ENCODE results near the gene LRP3.
"Not testable (repeated sequence)": the region's sequence is repeated elsewhere in the genome, so short reads cannot be mapped to it uniquely, and the experiment has no call there.

Gene LRP3

DNA sequence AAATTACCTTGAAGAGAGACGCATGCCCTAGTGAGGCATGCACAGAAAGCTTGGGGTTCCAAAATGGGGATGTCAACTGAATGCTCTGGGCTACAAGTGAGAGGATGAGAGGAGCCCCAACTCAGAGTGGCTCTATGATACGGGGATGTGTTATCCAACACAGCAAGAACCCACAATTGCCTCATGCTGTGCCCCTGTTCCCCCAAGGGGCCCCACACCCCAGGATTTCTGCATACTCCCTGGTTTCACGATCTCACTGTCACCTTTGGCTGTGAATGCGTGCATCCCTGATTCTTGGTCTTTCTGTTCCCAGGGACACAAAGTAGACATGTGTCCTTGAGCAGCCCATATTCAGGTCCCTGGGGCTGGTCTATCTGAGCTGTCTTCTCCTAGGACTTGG is 32.9 kb upstream of the LRP3 start:
- Histone ChIP-seq H3K4me1 (ENCODE audit: insufficient read depth, low read length) (no peaks in the 10 kb centered on the region), H3K4me3 (ENCODE audit: low read depth in 1 of 2, low read length in 2 of 2) (no peak overlapping the region), H3K9ac (ENCODE audit: low read length) (no peak overlapping the region), H3K27ac (ENCODE audit: low read depth, low read length) (no peak overlapping the region), H3K9me3 (ENCODE audit: low read length) (no peaks in the 10 kb centered on the region), H3K36me3 (ENCODE audit: insufficient read depth, low read length) (no peaks in the 10 kb centered on the region), H3K27me3 (ENCODE audit: control insufficient read depth in 1 of 2, insufficient read depth in 2 of 2, low read length in 2 of 2) (no peaks in the 10 kb centered on the region)

DNA sequence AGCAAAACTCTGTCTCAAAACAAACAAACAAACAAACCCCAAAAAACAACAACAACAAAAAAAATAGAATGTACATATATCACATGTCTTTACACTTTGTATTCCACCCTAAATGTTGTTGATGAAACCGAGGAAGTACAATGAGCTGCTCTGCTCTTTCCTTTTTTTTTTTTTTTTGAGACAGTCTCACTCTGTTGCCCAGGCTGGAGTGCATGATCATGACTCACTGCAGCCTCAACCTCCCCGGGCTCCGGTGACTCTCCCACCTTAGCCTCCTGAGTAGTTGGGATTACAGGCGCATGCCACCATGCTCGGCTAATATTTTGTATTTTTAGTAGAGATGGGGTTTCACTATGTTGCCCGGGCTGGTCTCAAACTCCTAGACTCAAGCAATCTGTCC is 30.6 kb upstream of the LRP3 start:
- H3K27me3 ChIP-seq (ENCODE audit: control insufficient read depth in 1 of 2, insufficient read depth in 2 of 2, low read length in 2 of 2), result no peaks in the 10 kb centered on the region
- no peaks in the 10 kb centered on the region for H3K4me1 ChIP-seq (ENCODE audit: insufficient read depth, low read length)
- no peaks in the 10 kb centered on the region for H3K36me3 ChIP-seq (ENCODE audit: insufficient read depth, low read length)
- H3K9ac ChIP-seq (ENCODE audit: low read length), result no peak overlapping the region
- H3K27ac ChIP-seq (ENCODE audit: low read depth, low read length), result no peak overlapping the region
- H3K9me3 ChIP-seq (ENCODE audit: low read length), result no peaks in the 10 kb centered on the region
- H3K4me3 ChIP-seq (ENCODE audit: low read depth in 1 of 2, low read length in 2 of 2), result no peak overlapping the region

DNA sequence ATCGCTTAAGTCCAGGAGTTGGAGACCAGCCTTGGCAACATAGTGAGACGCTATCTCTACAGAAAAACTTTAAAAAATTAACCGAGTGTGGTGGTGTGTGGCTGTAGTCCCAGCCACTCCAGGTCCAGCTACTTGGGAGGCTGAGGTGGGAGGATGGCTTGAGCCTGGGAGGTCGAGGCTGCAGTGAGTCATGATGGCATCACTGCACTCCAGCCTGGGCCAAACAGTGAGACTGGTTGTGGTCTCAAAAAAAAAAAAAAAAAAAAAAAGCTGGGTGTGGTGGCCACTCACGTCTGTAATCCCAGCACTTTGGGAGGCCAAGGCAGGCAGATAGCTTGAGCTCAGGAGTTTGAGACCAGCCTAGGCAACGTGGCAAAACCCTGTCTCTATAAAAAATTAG is 28.1 kb upstream of the LRP3 start:
- not testable (repeated sequence) for H3K27me3 ChIP-seq (ENCODE audit: control insufficient read depth in 1 of 2, insufficient read depth in 2 of 2, low read length in 2 of 2); H3K9me3 ChIP-seq (ENCODE audit: low read length); H3K9ac ChIP-seq (ENCODE audit: low read length); H3K27ac ChIP-seq (ENCODE audit: low read depth, low read length); H3K4me3 ChIP-seq (ENCODE audit: low read depth in 1 of 2, low read length in 2 of 2); H3K4me1 ChIP-seq (ENCODE audit: insufficient read depth, low read length); H3K36me3 ChIP-seq (ENCODE audit: insufficient read depth, low read length)

DNA sequence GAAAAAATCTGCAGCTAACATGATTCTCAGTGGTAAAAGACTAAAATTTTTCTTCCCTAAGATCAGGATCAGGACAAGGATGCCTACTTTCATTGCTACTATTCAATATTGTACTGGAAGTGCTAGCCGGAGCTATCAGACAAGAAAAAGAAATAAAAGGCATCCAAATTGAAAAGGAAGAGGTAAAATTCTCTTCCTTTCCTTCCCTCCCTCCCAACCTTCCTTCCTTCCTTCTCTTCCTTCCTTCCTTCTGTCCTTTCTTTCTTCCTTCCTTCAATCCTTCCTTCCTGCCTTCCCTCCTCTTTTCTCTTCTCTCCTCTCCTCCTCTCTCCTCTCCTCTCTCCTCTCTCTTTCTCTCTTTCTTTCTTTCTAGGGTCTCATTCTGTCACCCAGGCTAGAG is 26.7 kb upstream of the LRP3 start:
- no peak overlapping the region for H3K4me3 ChIP-seq (ENCODE audit: low read depth in 1 of 2, low read length in 2 of 2)
- no peak overlapping the region for H3K9ac ChIP-seq (ENCODE audit: low read length)
- H3K9me3 ChIP-seq (ENCODE audit: low read length), result no peaks in the 10 kb centered on the region
- no peaks in the 10 kb centered on the region for H3K4me1 ChIP-seq (ENCODE audit: insufficient read depth, low read length)
- no peak overlapping the region for H3K27ac ChIP-seq (ENCODE audit: low read depth, low read length)
- H3K36me3 ChIP-seq (ENCODE audit: insufficient read depth, low read length), result no peaks in the 10 kb centered on the region
- H3K27me3 ChIP-seq (ENCODE audit: control insufficient read depth in 1 of 2, insufficient read depth in 2 of 2, low read length in 2 of 2), result no peaks in the 10 kb centered on the region

DNA sequence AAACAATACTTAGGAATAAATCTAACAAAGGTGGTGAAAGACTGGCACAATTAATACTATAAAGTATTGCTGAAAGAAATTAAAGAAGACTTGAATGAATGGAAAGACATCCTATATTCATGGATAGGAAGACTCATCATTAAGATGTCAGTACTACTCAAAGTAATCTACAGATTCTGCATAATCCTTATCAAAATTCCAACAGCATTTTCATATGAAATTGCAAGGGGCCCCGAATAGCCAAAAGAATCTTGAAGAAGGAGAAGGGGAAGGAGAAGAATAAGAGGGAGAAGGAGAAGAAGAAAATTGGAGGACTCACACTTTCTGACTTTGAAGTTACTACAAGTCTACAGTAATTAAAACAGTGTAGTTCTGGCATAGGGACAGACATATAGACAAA is 25.6 kb upstream of the LRP3 start:
- Histone ChIP-seq H3K27me3 (ENCODE audit: control insufficient read depth in 1 of 2, insufficient read depth in 2 of 2, low read length in 2 of 2) (no peaks in the 10 kb centered on the region), H3K27ac (ENCODE audit: low read depth, low read length) (no peak overlapping the region), H3K4me1 (ENCODE audit: insufficient read depth, low read length) (no peaks in the 10 kb centered on the region), H3K9ac (ENCODE audit: low read length) (no peak overlapping the region), H3K9me3 (ENCODE audit: low read length) (no peaks in the 10 kb centered on the region), H3K36me3 (ENCODE audit: insufficient read depth, low read length) (no peaks in the 10 kb centered on the region), H3K4me3 (ENCODE audit: low read depth in 1 of 2, low read length in 2 of 2) (no peak overlapping the region)

DNA sequence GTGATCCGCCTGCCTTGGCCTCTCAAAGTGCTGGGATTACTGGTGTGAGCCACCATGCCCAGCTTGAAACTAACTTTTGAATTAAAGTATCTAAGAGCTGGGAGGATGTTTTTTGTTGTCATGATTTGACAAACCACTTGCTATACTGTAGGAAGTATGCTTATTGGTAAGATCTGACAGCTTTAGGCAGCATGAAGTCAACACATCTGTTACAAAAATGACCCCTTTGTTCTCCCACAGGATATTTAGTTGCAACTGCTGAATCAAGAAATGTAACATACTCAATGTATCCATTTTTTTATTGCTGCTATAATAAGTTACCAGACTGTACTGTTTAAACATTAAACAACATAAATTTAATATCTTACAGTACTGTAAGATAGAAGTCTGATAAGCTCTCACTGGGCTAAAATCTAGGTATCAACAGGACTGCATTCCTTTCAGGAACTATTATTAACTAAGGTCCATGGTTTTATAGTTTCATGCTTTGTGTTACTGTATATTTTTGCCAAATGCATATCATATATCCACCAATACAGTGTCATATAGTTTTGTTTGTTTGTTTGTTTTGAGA is 22.8 kb upstream of the LRP3 start:
- H3K4me3 ChIP-seq (ENCODE audit: low read depth in 1 of 2, low read length in 2 of 2), result no peak overlapping the region

DNA sequence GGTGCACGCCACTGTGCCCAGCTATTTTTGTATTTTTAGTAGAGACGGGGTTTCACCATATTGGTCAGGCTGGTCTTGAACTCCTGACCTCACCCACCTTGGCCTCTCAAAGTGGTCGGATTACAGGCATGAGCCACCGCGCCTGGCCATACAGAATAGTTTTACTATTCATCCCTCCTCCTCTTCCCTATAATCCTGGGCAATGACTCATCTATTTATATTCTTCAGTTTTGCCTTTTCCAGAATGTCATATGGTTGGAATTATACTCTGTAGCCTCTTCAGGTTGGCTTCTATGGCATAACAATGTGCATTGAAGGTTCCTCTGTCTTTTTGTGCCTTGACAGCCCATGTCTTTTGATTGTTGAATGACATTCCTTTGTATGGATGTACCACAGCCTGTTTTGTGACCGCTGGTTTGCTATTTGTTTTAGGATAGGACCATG is 22.2 kb upstream of the LRP3 start:
- Histone ChIP-seq H3K9me3 (ENCODE audit: low read length) (no peaks in the 10 kb centered on the region), H3K4me3 (ENCODE audit: low read depth in 1 of 2, low read length in 2 of 2) (no peak overlapping the region), H3K9ac (ENCODE audit: low read length) (no peak overlapping the region), H3K27me3 (ENCODE audit: control insufficient read depth in 1 of 2, insufficient read depth in 2 of 2, low read length in 2 of 2) (no peaks in the 10 kb centered on the region), H3K27ac (ENCODE audit: low read depth, low read length) (no peak overlapping the region), H3K4me1 (ENCODE audit: insufficient read depth, low read length) (peaks cover 11% of the 10 kb centered on the region), H3K36me3 (ENCODE audit: insufficient read depth, low read length) (no peaks in the 10 kb centered on the region)

More for the DNA sequence above, 22.8 kb upstream of the LRP3 start:
- Histone ChIP-seq H3K9ac (ENCODE audit: low read length) (no peak overlapping the region), H3K27me3 (ENCODE audit: control insufficient read depth in 1 of 2, insufficient read depth in 2 of 2, low read length in 2 of 2) (no peaks in the 10 kb centered on the region), H3K9me3 (ENCODE audit: low read length) (no peaks in the 10 kb centered on the region), H3K4me1 (ENCODE audit: insufficient read depth, low read length) (peaks cover 11% of the 10 kb centered on the region), H3K36me3 (ENCODE audit: insufficient read depth, low read length) (no peaks in the 10 kb centered on the region), H3K27ac (ENCODE audit: low read depth, low read length) (no peak overlapping the region)

DNA sequence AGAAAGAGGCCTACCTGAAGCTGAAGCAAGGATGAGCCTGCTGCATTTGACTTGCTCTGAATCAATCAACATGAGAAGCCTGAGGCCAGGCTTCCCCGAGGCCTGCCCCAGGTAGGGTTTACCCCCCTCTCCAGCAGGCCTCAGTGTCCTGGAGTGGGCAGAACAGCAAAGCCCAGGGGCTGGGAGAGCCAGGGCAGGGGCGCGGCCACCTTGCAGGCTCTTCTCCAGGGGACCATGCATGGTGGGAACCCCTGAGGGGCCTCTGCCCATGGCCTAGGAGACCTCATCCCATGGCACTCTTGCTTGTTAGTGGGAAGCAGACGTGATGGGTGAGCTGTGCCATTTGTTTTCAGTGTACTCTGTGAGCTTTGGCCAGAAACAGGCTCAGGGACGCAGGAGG is 19.9 kb upstream of the LRP3 start:
- H3K27me3 ChIP-seq (ENCODE audit: control insufficient read depth in 1 of 2, insufficient read depth in 2 of 2, low read length in 2 of 2), result no peaks in the 10 kb centered on the region
- H3K9ac ChIP-seq (ENCODE audit: low read length), result no peak overlapping the region
- no peak overlapping the region for H3K27ac ChIP-seq (ENCODE audit: low read depth, low read length)
- no peaks in the 10 kb centered on the region for H3K9me3 ChIP-seq (ENCODE audit: low read length)
- H3K4me1 ChIP-seq (ENCODE audit: insufficient read depth, low read length), result peaks cover 17% of the 10 kb centered on the region
- H3K4me3 ChIP-seq (ENCODE audit: low read depth in 1 of 2, low read length in 2 of 2), result no peak overlapping the region
- no peaks in the 10 kb centered on the region for H3K36me3 ChIP-seq (ENCODE audit: insufficient read depth, low read length)

DNA sequence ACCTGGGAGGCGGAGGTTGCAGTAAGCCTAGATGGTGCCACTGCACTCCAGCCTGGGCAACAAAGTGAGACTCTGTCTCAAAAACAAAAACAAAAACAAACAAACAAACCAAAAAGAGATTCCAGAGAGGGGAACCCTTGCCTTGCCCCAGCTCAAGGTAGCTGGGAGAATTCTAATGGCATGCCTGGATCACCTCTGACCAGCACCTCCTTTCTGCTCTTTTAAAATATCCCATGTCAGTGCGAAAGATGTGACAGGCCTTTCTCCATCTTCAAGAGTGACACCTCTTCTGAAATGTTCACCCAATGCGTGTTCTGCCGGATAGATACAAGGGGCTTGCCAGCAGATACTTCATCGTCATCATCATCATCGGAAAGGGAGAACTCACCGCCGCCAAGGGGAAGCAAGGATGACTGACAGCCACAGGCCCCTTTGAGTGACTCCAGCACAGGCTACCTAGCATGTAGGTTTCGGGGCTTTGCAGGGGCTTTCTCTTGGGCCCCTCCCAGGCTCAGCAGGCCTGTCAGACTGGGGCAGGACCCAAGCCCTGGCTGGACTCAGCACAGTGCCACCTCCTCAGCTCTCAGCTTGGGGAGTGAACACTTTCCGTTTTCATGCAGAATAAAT is 18.9 kb upstream of the LRP3 start:
- H3K9ac ChIP-seq (ENCODE audit: low read length), result no peak overlapping the region
- peaks cover 17% of the 10 kb centered on the region for H3K4me1 ChIP-seq (ENCODE audit: insufficient read depth, low read length)
- peak overlapping the region; percentile 59 for H3K27ac ChIP-seq (ENCODE audit: low read depth, low read length)
- no peaks in the 10 kb centered on the region for H3K27me3 ChIP-seq (ENCODE audit: control insufficient read depth in 1 of 2, insufficient read depth in 2 of 2, low read length in 2 of 2)
- H3K4me3 ChIP-seq (ENCODE audit: low read depth in 1 of 2, low read length in 2 of 2), result peak overlapping the region in 1 of 2 donors; percentile 92
- H3K36me3 ChIP-seq (ENCODE audit: insufficient read depth, low read length), result no peaks in the 10 kb centered on the region
- no peaks in the 10 kb centered on the region for H3K9me3 ChIP-seq (ENCODE audit: low read length)

DNA sequence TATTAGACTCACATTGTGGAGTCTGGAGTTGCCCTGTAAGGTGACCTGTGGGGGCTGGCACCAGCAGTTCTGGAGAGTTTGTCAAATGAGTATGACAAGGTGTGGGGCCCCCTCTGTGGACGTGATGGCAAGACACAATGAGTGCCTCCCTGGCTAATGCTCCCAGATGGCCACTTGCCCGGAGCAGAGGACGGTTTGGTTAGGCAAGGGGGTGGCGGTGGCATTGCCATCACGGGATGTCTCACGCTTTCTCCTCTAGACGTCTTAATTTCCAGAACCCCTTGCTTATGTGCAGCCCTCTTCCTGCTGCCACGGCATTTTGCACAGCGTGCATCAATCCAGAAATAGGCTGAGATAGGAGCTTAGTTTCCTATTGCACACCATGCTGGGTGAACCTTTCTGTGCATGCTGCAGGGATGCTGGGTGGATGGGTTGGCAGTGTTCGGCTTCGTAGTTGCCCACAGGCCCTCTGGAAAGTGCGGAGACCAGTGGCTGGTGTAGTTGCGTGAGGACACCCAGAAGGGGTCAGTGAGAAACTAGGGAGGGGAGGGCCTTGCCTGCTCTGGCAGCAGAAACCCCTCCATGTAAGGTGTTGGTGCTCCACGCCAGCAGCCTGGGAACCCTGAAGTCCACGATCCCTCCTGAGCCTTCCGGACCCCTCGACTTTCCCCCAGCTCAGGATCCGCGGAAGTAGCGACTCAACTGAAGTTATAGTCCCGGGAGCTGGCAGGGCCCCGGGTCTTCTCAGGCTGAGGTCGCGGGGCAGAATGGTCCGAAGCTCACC is 18.1 kb upstream of the LRP3 start:
- H3K9ac ChIP-seq (ENCODE audit: low read length), result peak overlapping the region; percentile 93
- H3K4me1 ChIP-seq (ENCODE audit: insufficient read depth, low read length), result peaks cover 17% of the 10 kb centered on the region
- H3K27ac ChIP-seq (ENCODE audit: low read depth, low read length), result peak overlapping the region; percentile 97

DNA sequence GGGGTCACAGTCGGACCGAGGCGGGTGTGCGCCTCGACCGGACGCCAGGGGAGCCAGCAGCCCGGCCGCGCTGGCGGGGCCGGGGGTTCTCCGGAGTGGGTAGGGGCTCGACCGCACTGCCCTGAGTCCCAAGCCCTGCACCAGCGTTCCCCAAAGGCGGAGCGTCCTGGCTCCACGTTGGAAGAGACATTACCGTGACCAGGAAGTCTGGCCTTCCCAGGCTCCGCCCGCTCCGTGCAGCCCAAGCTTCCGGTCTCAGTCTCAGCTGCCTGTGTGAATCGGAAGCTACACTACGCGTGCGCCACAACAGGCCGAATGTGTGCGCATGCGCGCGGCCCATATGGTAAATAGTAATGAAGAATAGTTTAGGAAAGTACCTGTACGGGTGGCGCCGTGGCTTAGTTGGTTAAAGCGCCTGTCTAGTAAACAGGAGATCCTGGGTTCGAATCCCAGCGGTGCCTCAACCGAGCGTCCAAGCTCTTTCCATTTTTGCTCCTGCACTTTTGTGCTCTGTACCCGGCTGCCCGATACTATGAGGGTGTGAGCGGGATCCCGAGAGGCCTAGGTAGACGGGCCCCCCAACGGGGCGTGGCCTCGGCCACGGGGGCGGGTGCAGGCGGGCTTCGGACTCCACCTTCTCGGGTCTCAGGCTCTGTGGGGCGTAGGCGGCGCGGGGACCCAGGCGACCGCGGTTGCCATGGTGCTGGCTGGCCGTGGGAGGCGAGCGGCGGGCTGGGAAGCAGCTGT is 17.3 kb upstream of the LRP3 start:
- Histone ChIP-seq H3K27me3 (ENCODE audit: control insufficient read depth in 1 of 2, insufficient read depth in 2 of 2, low read length in 2 of 2) (no peaks in the 10 kb centered on the region), H3K4me3 (ENCODE audit: low read depth in 1 of 2, low read length in 2 of 2) (peak overlapping the region; percentile 79 to 92), H3K27ac (ENCODE audit: low read depth, low read length) (peak overlapping the region; percentile 97), H3K36me3 (ENCODE audit: insufficient read depth, low read length) (no peaks in the 10 kb centered on the region), H3K9me3 (ENCODE audit: low read length) (no peaks in the 10 kb centered on the region), H3K4me1 (ENCODE audit: insufficient read depth, low read length) (peaks cover 17% of the 10 kb centered on the region), H3K9ac (ENCODE audit: low read length) (peak overlapping the region; percentile 93)

More for the DNA sequence above, 18.1 kb upstream of the LRP3 start:
- H3K9me3 ChIP-seq (ENCODE audit: low read length), result no peaks in the 10 kb centered on the region
- H3K36me3 ChIP-seq (ENCODE audit: insufficient read depth, low read length), result no peaks in the 10 kb centered on the region
- H3K4me3 ChIP-seq (ENCODE audit: low read depth in 1 of 2, low read length in 2 of 2), result peak overlapping the region; percentile 79 to 92
- no peaks in the 10 kb centered on the region for H3K27me3 ChIP-seq (ENCODE audit: control insufficient read depth in 1 of 2, insufficient read depth in 2 of 2, low read length in 2 of 2)

Data from muscle layer of colon (tissue), 2 donors.